GM19395 (cell line): ENCODE results near the gene TSPAN12.

Experiments
- ATAC-seq: cut with Tn5 transposase; IDR thresholded peaks from one replicate; pipeline ENCODE4 v1.9.1; 2021; ENCODE audit warnings: mild to moderate bottlenecking, moderate library complexity; ENCODE audit not compliant: unreplicated experiment

TSPAN12 gene

GRCh38 chr7:120843109-120843508 is 14.8 kb downstream of the TSPAN12 start:
- no peak for ATAC-seq

GRCh38 chr7:120842121-120842621 is 15.8 kb downstream of the TSPAN12 start:
- ATAC-seq, result no peak

- no peak for ATAC-seq
Measured at GRCh38 chr7:120841608-120842007, 16.3 kb downstream of the TSPAN12 start.

GRCh38 chr7:120838281-120838682 is 19.7 kb downstream of the TSPAN12 start:
- peak; percentile 64 for ATAC-seq

GRCh38 chr7:120837599-120837998 is 20.3 kb downstream of the TSPAN12 start:
- ATAC-seq, result no peak

- no peak for ATAC-seq
Measured at GRCh38 chr7:120836556-120837115, 21.3 kb downstream of the TSPAN12 start.

GRCh38 chr7:120834726-120835125 is 23.2 kb downstream of the TSPAN12 start:
- no peak for ATAC-seq

- no peak for ATAC-seq
Measured at GRCh38 chr7:120833546-120833945, 24.4 kb downstream of the TSPAN12 start.

GRCh38 chr7:120832803-120833202 is 25.1 kb downstream of the TSPAN12 start:
- no peak for ATAC-seq

GRCh38 chr7:120831260-120831659 is 26.7 kb downstream of the TSPAN12 start:
- ATAC-seq, result no peak

- ATAC-seq, result no peak
Measured at GRCh38 chr7:120829487-120829886, 28.5 kb downstream of the TSPAN12 start.

- no peak for ATAC-seq
Measured at GRCh38 chr7:120828528-120828927, 29.4 kb downstream of the TSPAN12 start.

GRCh38 chr7:120827371-120828118 is 30.4 kb downstream of the TSPAN12 start:
- ATAC-seq, result no peak

GRCh38 chr7:120825576-120825975 is 32.4 kb downstream of the TSPAN12 start:
- ATAC-seq, result no peak

- no peak for ATAC-seq
Measured at GRCh38 chr7:120825152-120825551, 32.8 kb downstream of the TSPAN12 start.

- ATAC-seq, result no peak
Measured at GRCh38 chr7:120819861-120820260, 38.1 kb downstream of the TSPAN12 start.

- ATAC-seq, result no peak
Measured at GRCh38 chr7:120817851-120818250, 40.1 kb downstream of the TSPAN12 start.

- no peak for ATAC-seq
Measured at GRCh38 chr7:120814253-120814939, 43.5 kb downstream of the TSPAN12 start.

- no peak for ATAC-seq
Measured at GRCh38 chr7:120813546-120814252, 44.2 kb downstream of the TSPAN12 start.

GRCh38 chr7:120813089-120813488 is 44.9 kb downstream of the TSPAN12 start:
- no peak for ATAC-seq

- no peak for ATAC-seq
Measured at GRCh38 chr7:120809260-120809659, 48.7 kb downstream of the TSPAN12 start.
